ENCODE results near the gene AFF3.

Gene AFF3

GRCh38 chr2:100126897-100127401, 15.4 kb downstream of the AFF3 start:
- H3K4me3 ChIP-seq (ENCODE audit: low read depth, low read length): no peak overlapping the region
- in situ Hi-C loops (cut with HindIII; ENCODE audit: low sequenced_read_pairs): no loop called here
- no peak for TF ChIP-seq CTCF (IDR thresholded peaks at IDR 0.05; ENCODE audit: low read depth, low read length)
- DNase-seq (ENCODE audit: low read depth, low spot score): no peak

GRCh38 chr2:100126201-100126600, 16.2 kb downstream of the AFF3 start:
- TF ChIP-seq CTCF (IDR thresholded peaks at IDR 0.05; ENCODE audit: low read depth, low read length): no peak
- no peak overlapping the region for H3K4me3 ChIP-seq (ENCODE audit: low read depth, low read length)
- DNase-seq (ENCODE audit: low read depth, low spot score): no peak
- in situ Hi-C loops (cut with HindIII; ENCODE audit: low sequenced_read_pairs): no loop called here

GRCh38 chr2:100125626-100126025, 16.8 kb downstream of the AFF3 start:
- in situ Hi-C loops (cut with HindIII; ENCODE audit: low sequenced_read_pairs): no loop called here
- TF ChIP-seq CTCF (IDR thresholded peaks at IDR 0.05; ENCODE audit: low read depth, low read length): no peak
- H3K4me3 ChIP-seq (ENCODE audit: low read depth, low read length): no peak overlapping the region
- no peak for DNase-seq (ENCODE audit: low read depth, low spot score)

- TF ChIP-seq CTCF (IDR thresholded peaks at IDR 0.05; ENCODE audit: low read depth, low read length): no peak
- in situ Hi-C loops (cut with HindIII; ENCODE audit: low sequenced_read_pairs): no loop called here
- no peak for DNase-seq (ENCODE audit: low read depth, low spot score)
- no peak overlapping the region for H3K4me3 ChIP-seq (ENCODE audit: low read depth, low read length)
Measured at GRCh38 chr2:100124761-100125160, 17.6 kb downstream of the AFF3 start.

- in situ Hi-C loops (cut with HindIII; ENCODE audit: low sequenced_read_pairs): no loop called here
- TF ChIP-seq CTCF (IDR thresholded peaks at IDR 0.05; ENCODE audit: low read depth, low read length): no peak
- H3K4me3 ChIP-seq (ENCODE audit: low read depth, low read length): no peak overlapping the region
- DNase-seq (ENCODE audit: low read depth, low spot score): no peak
Measured at GRCh38 chr2:100121124-100121718, 21.2 kb downstream of the AFF3 start.

DNA sequence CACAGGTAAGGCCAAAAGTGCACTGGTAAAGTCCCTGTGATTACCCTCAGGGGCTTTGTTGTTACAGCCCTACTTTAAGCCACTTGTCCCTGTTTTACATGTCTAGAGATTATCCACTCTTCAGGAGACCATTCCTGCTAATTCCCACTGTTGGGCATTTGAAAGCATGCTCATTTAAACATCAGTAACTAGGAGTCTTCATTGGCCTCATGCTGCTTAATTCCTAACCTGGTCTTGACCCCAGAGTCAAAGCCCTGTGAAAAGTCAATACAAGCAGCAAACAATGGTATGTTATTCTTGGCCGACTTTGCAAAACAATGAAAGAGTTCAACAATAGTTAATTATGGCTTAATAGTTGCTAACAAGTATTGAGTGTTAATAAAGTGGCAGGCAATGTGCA, 23.2 kb downstream of the AFF3 start:
- in situ Hi-C loops (cut with HindIII; ENCODE audit: low sequenced_read_pairs): no loop called here
- no peak for DNase-seq (ENCODE audit: low read depth, low spot score)
- no peak for TF ChIP-seq CTCF (IDR thresholded peaks at IDR 0.05; ENCODE audit: low read depth, low read length)
- H3K4me3 ChIP-seq (ENCODE audit: low read depth, low read length): no peak overlapping the region
